Epithelial cell of proximal tubule (primary cell): ENCODE measurements around the gene FUCA1. TPM values are rescaled to one million over a fixed set of nuclear protein-coding genes. Genes with fewer than 3 reads are reported as not detected.

ENCODE experiments used
- DNase-seq: peaks from one replicate; pipeline ENCODE4 v3.0.0-alpha.2; 2011; ENCODE audit warnings: low read depth
- H3K4me3 ChIP-seq: 2 replicates; pipeline ENCODE4 v1.5.1; 2011; ENCODE audit warnings: low read depth, mild to moderate bottlenecking, low read length
- total RNA-seq: library from RNA; depleted of rRNA; stranded (reverse); fragments of >200 nt; gene quantifications from 2 replicates; pipeline ENCODE4 v1.2.3, GENCODE V29; 2015
- TF ChIP-seq, protein P1 (sequence below): conservative IDR thresholded peaks from 2 replicates; pipeline ENCODE4 v1.5.1; 2012; ENCODE audit warnings: low read depth, mild to moderate bottlenecking, low read length

The FUCA1 gene
- total RNA-seq, 1 donor from 2014 or later: 31.9 TPM

DNA sequence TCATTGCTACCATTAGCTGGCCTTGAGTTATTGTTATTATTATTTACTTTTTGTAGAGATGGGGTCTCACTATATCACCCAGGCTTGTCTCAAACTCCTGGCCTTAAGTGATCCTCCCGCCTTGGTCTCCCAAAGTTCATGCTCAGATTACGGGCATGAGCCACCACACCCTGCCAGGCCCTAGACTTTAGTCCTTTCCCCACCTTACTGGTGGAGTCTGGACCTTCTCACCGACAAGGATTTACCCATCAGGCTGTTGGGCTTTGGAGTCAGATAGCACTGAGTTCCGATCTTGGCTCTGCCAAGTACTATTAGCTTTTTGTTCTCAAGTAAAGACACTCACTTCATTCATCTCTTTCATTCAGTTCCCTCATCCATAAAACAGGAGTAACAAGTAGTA, 27.9 kb upstream of the FUCA1 start:
- TF ChIP-seq, protein P1, sequence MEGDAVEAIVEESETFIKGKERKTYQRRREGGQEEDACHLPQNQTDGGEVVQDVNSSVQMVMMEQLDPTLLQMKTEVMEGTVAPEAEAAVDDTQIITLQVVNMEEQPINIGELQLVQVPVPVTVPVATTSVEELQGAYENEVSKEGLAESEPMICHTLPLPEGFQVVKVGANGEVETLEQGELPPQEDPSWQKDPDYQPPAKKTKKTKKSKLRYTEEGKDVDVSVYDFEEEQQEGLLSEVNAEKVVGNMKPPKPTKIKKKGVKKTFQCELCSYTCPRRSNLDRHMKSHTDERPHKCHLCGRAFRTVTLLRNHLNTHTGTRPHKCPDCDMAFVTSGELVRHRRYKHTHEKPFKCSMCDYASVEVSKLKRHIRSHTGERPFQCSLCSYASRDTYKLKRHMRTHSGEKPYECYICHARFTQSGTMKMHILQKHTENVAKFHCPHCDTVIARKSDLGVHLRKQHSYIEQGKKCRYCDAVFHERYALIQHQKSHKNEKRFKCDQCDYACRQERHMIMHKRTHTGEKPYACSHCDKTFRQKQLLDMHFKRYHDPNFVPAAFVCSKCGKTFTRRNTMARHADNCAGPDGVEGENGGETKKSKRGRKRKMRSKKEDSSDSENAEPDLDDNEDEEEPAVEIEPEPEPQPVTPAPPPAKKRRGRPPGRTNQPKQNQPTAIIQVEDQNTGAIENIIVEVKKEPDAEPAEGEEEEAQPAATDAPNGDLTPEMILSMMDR: no peak
- no peak overlapping the region for H3K4me3 ChIP-seq
- DNase-seq: no peak

DNA sequence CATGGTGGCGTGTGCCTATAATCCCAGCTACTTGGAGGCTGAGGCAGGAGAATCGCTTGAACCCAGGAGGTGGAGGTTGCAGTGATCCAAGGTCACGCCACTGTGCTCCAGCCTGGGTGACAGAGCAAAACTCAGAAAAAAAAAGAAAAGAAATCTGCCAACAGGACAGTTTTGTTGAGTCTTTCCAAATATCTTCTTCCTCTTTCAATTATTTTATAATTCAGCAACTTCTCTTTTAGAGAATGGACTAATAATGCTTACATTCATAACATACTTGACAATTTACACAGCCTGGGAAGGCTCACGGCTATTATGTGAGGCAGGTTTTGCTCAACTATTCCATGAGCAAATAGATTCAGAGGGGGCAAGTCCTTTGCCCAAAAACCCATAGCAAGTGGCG, 27.0 kb upstream of the FUCA1 start:
- TF ChIP-seq, protein P1: no peak
- DNase-seq: no peak
- H3K4me3 ChIP-seq: no peak overlapping the region

DNA sequence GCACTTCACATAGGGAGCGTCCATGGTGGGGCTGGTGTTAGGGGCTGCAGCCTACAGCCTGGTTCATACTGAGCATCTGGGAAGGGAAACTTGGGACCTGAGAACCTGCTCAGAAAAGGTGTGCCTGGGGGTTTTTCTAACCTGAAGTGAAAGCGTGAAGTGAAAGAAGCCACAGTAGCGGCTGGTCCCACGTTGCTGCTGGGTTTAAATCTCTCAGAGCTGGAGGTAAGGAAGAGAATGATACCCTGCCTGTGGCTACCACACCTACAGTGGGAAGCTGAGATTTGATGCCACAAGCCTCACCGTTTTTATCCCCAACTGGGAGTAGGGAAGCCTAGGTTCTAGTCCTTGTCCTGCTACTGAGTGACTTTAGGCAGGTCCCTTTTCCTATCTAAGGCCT, 21.0 kb upstream of the FUCA1 start:
- no peak overlapping the region for H3K4me3 ChIP-seq
- no peak for DNase-seq
- TF ChIP-seq, protein P1: no peak

DNA sequence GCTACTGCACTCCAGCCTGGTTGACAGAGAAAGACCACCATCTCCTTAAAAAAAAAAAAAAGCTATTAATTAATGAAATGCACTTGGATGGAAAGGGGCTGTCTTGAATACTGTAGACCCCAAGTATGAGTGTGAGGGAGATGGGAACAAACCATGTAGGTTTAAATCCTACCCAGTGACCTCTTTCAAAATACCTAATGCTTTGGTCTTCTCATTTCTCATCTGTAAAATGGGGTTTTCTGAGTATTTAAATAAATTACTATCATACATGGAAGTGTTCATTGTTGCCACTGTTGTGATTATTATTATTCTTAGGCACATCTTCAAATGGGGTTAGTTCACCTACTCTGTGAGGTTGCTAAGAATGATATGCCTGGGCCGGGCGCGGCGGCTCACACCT, 17.1 kb upstream of the FUCA1 start:
- TF ChIP-seq, protein P1: no peak
- no peak overlapping the region for H3K4me3 ChIP-seq
- no peak for DNase-seq

DNA sequence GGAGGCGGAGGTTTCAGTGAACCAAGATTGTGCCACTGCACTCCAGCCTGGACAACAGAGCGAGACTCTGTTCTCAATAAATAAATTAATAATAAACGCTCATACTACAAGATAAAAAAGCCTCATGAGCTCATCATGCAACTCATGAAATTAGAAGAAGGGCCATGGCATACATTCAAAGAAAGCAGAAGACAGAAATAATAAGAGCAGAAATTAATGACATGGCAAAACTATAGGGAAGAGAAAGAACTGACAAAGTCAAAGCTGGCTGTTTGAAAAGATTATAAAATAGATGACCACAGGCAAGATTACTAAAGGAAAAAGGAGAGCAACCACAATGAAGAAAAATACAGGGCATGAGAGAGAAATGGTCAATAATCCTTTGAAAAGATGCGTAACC, 14.7 kb upstream of the FUCA1 start:
- no peak overlapping the region for H3K4me3 ChIP-seq
- TF ChIP-seq, protein P1: no peak
- no peak for DNase-seq

DNA sequence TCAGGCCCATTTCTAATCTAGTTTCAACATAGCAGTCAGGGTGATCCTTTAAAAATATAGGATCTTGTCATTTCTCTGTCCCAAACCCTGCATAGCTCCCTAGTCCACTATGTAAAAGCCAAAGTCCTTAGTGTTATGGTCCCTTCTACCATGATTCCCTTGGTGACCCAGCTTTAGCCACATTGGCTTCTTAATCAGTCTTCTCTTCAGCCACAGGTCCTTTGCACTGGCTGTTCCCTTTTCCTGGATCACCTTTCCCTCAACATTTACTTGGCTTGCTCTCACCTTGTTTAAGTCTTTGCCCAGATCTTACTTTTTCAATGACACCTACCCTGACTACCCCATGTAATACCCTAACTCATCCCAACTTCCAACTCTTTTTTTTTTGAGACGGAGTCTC, 11.7 kb upstream of the FUCA1 start:
- no peak overlapping the region for H3K4me3 ChIP-seq
- DNase-seq: no peak
- TF ChIP-seq, protein P1: no peak

DNA sequence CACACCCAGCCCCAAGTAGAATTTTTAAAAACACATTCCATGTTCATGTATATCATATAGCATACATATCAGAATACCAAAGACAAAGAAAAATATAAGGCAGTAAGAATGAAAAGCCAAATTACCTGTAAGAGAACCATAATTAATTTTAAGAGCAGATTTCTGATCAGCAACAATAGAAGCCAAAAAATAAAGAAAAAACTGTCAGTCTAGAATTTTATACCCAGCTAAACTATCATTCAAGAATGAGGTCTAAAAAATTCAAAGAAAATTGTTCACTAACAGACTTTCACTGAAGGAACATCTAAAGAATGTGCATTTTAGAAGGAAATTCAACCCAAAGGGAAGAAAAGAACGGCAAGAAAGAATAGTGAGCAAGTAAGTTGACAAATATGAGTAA, 10.6 kb upstream of the FUCA1 start:
- TF ChIP-seq, protein P1: no peak
- no peak overlapping the region for H3K4me3 ChIP-seq
- no peak for DNase-seq
